ENCODE measurements around the gene REN.

Gene REN

DNA sequence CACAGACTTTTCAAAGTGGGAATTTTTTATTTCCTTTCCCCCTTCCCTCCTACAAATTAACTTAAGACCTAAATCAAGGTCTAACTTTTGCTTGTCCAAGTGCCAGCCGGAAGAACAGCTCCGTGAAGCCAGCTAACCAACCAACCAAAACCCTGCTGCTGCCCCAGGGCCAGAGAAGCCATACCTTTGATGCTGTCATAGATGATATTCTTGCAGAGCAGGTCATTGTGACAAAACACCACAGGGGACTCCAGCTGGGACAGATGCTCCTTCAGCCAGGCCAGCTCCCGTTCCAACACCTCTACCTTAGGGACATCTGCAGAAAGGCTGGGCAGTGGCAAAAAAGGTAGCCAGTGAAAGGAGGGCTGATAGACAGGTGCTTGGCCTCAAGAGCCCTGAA lies 25.0 kb downstream of the REN start:
- TF ChIP-seq, protein P1, sequence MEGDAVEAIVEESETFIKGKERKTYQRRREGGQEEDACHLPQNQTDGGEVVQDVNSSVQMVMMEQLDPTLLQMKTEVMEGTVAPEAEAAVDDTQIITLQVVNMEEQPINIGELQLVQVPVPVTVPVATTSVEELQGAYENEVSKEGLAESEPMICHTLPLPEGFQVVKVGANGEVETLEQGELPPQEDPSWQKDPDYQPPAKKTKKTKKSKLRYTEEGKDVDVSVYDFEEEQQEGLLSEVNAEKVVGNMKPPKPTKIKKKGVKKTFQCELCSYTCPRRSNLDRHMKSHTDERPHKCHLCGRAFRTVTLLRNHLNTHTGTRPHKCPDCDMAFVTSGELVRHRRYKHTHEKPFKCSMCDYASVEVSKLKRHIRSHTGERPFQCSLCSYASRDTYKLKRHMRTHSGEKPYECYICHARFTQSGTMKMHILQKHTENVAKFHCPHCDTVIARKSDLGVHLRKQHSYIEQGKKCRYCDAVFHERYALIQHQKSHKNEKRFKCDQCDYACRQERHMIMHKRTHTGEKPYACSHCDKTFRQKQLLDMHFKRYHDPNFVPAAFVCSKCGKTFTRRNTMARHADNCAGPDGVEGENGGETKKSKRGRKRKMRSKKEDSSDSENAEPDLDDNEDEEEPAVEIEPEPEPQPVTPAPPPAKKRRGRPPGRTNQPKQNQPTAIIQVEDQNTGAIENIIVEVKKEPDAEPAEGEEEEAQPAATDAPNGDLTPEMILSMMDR (IDR thresholded peaks at IDR 0.05) = no peak
- Mint-ChIP-seq H3K4me3 (no peak overlapping the region), H3K36me3 (ENCODE audit: low read depth) (no peaks in the 10 kb centered on the region), H3K27ac (no peak overlapping the region), H3K9me3 (no peaks in the 10 kb centered on the region), H3K4me1 (peaks cover 4% of the 10 kb centered on the region), H3K27me3 (ENCODE audit: low read depth, poor library complexity) (peaks cover 9% of the 10 kb centered on the region)
- DNase-seq = no peak

DNA sequence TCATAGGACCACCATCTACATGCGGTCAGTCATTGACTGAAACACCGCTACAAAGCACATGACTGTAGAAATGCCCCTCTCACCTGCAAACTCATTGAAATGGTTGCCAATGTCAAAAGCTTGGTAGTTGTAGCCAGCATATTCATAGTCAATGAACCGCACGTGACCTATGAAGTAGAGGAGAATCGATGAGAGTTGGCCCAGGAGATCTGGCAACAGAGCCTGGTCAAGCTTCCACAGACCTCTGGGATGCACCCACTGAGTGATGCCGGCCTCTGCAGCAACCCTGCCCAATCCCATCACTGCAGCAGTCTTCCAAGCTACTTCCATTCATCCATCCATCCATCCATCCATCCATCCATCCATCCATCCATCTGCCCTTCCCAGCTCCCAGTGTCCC lies 26.2 kb downstream of the REN start:
- H3K4me3 Mint-ChIP-seq = no peak overlapping the region
- peaks cover 4% of the 10 kb centered on the region for H3K4me1 Mint-ChIP-seq
- TF ChIP-seq, protein P1 (IDR thresholded peaks at IDR 0.05) = no peak
- H3K27me3 Mint-ChIP-seq (ENCODE audit: low read depth, poor library complexity) = peaks cover 9% of the 10 kb centered on the region
- H3K36me3 Mint-ChIP-seq (ENCODE audit: low read depth) = no peaks in the 10 kb centered on the region
- no peak overlapping the region for H3K27ac Mint-ChIP-seq
- no peak for DNase-seq
- no peaks in the 10 kb centered on the region for H3K9me3 Mint-ChIP-seq

DNA sequence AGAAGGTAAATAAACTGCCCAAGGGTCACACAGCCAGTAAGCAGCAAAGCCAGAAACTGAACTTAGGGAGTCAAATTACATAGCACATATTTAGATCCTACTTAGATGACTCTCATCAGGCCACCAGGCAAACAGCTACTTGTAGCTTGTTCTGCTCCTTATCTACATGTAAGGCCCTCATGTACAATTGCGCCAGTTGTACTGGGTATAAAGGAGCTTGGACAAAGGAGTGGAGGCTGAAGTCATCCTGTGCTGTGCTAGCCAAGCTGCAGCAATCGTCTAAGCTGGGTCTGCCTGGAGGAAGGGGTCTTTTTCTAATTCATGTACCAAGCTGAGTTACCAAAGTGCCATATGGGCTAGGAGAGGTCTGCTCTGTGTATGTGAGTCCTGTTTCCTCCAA lies 27.0 kb downstream of the REN start:
- H3K36me3 Mint-ChIP-seq (ENCODE audit: low read depth) = no peaks in the 10 kb centered on the region
- no peaks in the 10 kb centered on the region for H3K9me3 Mint-ChIP-seq
- H3K4me1 Mint-ChIP-seq = peaks cover 4% of the 10 kb centered on the region
- TF ChIP-seq, protein P1 (IDR thresholded peaks at IDR 0.05) = no peak
- no peak overlapping the region for H3K27ac Mint-ChIP-seq
- DNase-seq = no peak
- no peak overlapping the region for H3K4me3 Mint-ChIP-seq
- peaks cover 9% of the 10 kb centered on the region for H3K27me3 Mint-ChIP-seq (ENCODE audit: low read depth, poor library complexity)

DNA sequence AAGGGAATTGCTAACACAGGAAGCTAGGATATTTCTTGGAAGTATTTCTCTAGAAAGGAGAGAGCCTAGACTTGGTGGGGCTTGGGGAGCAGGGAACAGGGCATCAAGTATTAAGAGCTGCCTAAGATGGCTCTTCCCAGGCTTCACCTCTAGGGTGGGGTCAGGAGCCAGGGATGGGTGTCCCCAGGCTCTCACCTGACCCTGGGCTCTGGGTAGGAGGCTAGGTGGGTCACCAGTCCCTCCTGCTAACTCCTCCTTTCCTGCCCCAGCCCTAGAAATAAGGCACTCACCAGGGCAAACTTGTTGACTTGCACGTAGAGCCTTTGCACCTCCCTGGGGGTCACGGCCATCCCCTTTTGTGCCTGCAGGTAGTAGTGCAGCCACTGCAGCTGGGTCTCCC lies 29.3 kb downstream of the REN start:
- Mint-ChIP-seq H3K9me3 (no peaks in the 10 kb centered on the region), H3K36me3 (ENCODE audit: low read depth) (no peaks in the 10 kb centered on the region), H3K27me3 (ENCODE audit: low read depth, poor library complexity) (peaks cover 6% of the 10 kb centered on the region), H3K27ac (no peak overlapping the region), H3K4me1 (peaks cover 4% of the 10 kb centered on the region), H3K4me3 (no peak overlapping the region)
- DNase-seq = no peak
- TF ChIP-seq, protein P1 (IDR thresholded peaks at IDR 0.05) = no peak

DNA sequence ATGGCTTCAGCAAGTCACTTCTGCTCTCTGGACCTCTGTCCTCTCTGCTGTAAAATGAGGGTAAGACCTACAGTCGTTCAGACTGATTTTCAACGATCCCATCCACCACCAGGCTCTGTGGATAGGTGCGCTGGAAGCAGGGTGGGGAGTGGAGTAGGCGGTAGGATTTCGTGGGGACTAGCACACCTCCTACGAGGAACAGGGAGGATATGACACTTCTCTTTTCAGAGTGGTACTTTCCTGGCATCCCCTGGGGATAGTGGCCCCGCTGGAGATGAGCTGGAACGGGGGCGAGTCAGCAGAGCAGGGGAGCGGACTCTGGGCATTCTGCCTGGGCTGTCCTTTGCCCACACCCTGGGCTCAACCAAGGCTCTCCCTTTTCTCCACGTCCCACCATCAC lies 32.0 kb downstream of the REN start:
- H3K4me1 Mint-ChIP-seq = peaks cover 5% of the 10 kb centered on the region
- H3K27ac Mint-ChIP-seq = no peak overlapping the region
- H3K4me3 Mint-ChIP-seq = no peak overlapping the region
- no peaks in the 10 kb centered on the region for H3K36me3 Mint-ChIP-seq (ENCODE audit: low read depth)
- H3K9me3 Mint-ChIP-seq = no peaks in the 10 kb centered on the region
- H3K27me3 Mint-ChIP-seq (ENCODE audit: low read depth, poor library complexity) = no peaks in the 10 kb centered on the region
- TF ChIP-seq, protein P1 (IDR thresholded peaks at IDR 0.05) = no peak
- no peak for DNase-seq

DNA sequence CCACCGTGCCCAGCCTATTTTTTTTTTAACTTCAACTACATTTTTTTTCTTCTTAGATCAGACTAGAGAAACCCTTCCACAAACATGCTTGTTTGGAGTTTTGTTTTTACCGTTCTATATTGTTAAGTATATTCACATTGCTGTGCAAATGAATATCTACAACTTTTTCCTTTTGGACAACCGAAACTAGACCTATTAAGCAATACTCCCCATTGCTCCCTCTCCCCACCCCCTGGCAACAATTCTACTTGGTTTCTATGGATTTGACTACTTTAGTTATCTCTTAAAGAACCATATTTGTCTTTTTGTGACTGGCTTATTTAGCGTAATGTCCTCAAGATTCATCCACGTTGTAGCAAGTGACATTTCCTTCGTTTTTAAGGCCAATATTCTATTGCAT lies 33.4 kb downstream of the REN start:
- TF ChIP-seq, protein P1 (IDR thresholded peaks at IDR 0.05) = no peak
- H3K36me3 Mint-ChIP-seq (ENCODE audit: low read depth) = no peaks in the 10 kb centered on the region
- H3K9me3 Mint-ChIP-seq = no peaks in the 10 kb centered on the region
- H3K27ac Mint-ChIP-seq = no peak overlapping the region
- no peak overlapping the region for H3K4me3 Mint-ChIP-seq
- H3K4me1 Mint-ChIP-seq = peaks cover 19% of the 10 kb centered on the region
- no peak for DNase-seq
- no peaks in the 10 kb centered on the region for H3K27me3 Mint-ChIP-seq (ENCODE audit: low read depth, poor library complexity)
